ENCODE data around the gene DNALI1.
"Not testable (repeated sequence)": the region's sequence is repeated elsewhere in the genome, so short reads cannot be mapped to it uniquely, and the experiment has no call there.

DNALI1 gene

DNA sequence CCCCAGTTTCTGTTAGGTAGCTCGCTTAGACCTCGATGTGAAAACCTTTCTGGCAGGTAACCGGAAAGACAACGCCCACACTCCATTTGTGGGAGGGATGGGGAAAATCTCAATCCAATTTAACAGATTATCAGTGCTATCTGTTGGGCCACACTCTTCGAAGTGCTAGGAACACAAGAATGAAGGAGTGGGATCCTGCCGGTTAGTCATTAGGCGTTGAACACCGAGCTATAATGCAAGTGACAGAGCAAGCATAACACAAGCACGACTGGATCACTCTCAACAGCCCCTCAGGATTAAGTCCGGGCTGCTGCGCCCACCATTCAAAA is 3.2 kb upstream of the DNALI1 start:
- peak overlapping the region; percentile 81 for H3K27ac ChIP-seq

DNA sequence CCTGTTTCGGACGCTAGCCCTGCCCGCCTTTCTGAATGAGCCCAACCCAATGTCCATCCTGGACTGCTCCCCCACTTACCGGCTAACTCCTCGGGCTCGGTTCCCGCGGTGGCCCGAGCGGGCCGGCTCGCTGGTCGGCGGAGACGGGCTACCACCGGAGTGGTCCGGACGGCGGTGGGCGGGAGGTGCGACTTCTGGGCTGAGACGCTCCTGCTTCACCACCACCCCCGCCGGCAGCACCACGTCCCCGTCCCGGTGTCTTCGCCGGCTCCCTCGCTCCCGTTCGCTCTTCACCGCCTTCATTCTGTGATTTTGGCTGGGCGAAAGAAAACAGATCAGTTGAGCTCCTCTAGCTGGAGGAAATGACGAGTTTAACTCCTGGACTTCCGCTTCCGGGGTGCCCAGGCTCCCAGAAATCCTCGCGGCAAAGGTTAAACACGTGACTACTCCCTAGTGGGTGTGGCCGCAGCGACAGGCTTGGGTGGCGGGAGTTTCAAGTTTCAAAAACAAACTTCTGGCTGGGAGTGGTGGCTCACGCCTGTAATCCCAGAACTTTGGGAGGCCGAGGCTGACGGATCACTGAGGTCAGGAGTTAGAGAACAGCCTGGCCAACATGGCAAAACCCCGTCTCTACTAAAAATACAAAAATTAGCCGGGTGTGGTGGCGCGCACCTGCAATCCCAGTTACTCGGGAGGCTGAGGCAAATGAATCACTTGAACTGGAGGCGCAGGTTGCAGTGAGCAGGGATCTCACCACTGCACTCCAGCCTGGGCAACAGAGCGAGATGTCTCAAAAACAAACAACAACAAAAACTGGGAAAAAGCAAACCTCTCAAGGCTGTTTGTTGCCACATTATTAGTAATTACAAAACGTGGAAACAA is 2.6 kb upstream of the DNALI1 start, which contains the start of gene SNIP1:
Gene SNIP1, minus strand, starts transcription at position 367 of the 882 bp plus-strand sequence. Its CDS starts 64 bp downstream, at position 303.
- Histone ChIP-seq H3K4me3 (ENCODE audit: low read depth, low read length) (peak within 1 kb of the TSS; percentile 55), H3K9me3 (ENCODE audit: severe bottlenecking) (peaks cover 7% of the 10 kb centered on the region), H3K27ac (peak within 1 kb of the TSS; percentile 81), H3K27me3 (ENCODE audit: insufficient read depth, low read depth, severe bottlenecking) (no peaks in the 10 kb centered on the region), H3K36me3 (peaks cover 34% of the 10 kb centered on the region)
- TF ChIP-seq, protein P1, sequence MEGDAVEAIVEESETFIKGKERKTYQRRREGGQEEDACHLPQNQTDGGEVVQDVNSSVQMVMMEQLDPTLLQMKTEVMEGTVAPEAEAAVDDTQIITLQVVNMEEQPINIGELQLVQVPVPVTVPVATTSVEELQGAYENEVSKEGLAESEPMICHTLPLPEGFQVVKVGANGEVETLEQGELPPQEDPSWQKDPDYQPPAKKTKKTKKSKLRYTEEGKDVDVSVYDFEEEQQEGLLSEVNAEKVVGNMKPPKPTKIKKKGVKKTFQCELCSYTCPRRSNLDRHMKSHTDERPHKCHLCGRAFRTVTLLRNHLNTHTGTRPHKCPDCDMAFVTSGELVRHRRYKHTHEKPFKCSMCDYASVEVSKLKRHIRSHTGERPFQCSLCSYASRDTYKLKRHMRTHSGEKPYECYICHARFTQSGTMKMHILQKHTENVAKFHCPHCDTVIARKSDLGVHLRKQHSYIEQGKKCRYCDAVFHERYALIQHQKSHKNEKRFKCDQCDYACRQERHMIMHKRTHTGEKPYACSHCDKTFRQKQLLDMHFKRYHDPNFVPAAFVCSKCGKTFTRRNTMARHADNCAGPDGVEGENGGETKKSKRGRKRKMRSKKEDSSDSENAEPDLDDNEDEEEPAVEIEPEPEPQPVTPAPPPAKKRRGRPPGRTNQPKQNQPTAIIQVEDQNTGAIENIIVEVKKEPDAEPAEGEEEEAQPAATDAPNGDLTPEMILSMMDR (IDR thresholded peaks at IDR 0.05; ENCODE audit: low read depth, low read length), result no peak
- DNase-seq, result peak; percentile 91

More for the DNA sequence above, 3.2 kb upstream of the DNALI1 start:
- peak overlapping the region; percentile 55 for H3K4me3 ChIP-seq (ENCODE audit: low read depth, low read length)
- TF ChIP-seq, protein P1 (IDR thresholded peaks at IDR 0.05; ENCODE audit: low read depth, low read length), result no peak
- peaks cover 7% of the 10 kb centered on the region for H3K9me3 ChIP-seq (ENCODE audit: severe bottlenecking)
- H3K36me3 ChIP-seq, result peaks cover 39% of the 10 kb centered on the region
- H3K27me3 ChIP-seq (ENCODE audit: insufficient read depth, low read depth, severe bottlenecking), result no peaks in the 10 kb centered on the region
- DNase-seq, result no peak

DNA sequence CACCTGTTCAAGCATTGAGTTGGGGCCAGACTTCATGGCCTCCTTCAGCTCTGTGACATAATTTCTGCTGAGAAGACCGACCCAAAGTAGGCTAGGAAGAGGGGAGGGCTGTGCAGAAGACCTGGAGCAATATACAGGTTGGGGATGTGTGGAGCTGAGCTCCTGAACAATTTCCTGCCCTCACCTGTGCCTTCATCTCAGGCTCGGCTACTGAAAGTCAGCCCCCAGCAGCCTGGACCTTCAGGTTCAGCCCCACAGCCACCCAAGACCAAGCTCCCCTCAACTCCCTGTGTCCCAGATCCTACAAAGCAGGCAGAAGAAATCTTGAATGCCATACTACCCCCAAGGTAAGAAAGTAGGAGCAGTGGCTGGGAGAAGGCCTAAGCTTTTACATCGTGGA is 662 bp downstream of the DNALI1 start:
- H3K4me3 ChIP-seq (ENCODE audit: low read depth, low read length), result no peak overlapping the region
- TF ChIP-seq, protein P1 (IDR thresholded peaks at IDR 0.05; ENCODE audit: low read depth, low read length), result no peak
- no peak for DNase-seq
- no peaks in the 10 kb centered on the region for H3K27me3 ChIP-seq (ENCODE audit: insufficient read depth, low read depth, severe bottlenecking)
- peaks cover 7% of the 10 kb centered on the region for H3K9me3 ChIP-seq (ENCODE audit: severe bottlenecking)
- no peak overlapping the region for H3K27ac ChIP-seq
- peaks cover 18% of the 10 kb centered on the region for H3K36me3 ChIP-seq

DNA sequence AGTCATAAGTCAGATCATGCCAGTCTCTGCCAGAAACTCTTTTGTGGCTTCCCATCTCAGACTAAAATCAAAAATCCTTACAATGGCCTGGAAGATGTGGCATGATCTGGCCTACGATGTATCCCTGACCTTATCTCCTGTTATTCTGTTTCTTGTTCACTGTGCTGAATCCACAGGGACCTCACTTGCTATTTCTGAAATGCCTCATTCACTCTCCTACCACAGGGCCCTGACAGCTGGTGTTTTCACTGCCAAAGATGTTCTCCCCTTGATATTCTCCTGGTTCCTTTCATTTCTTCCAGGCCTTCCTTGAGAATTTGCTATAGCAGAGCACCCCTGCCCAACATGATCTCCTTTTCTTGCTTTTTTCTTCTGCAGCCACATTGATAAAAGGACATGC is 1.7 kb downstream of the DNALI1 start:
- H3K27ac ChIP-seq, result no peak overlapping the region
- peaks cover 21% of the 10 kb centered on the region for H3K36me3 ChIP-seq
- peaks cover 7% of the 10 kb centered on the region for H3K9me3 ChIP-seq (ENCODE audit: severe bottlenecking)
- H3K27me3 ChIP-seq (ENCODE audit: insufficient read depth, low read depth, severe bottlenecking), result no peaks in the 10 kb centered on the region
- H3K4me3 ChIP-seq (ENCODE audit: low read depth, low read length), result no peak overlapping the region
- TF ChIP-seq, protein P1 (IDR thresholded peaks at IDR 0.05; ENCODE audit: low read depth, low read length), result no peak
- DNase-seq, result no peak

DNA sequence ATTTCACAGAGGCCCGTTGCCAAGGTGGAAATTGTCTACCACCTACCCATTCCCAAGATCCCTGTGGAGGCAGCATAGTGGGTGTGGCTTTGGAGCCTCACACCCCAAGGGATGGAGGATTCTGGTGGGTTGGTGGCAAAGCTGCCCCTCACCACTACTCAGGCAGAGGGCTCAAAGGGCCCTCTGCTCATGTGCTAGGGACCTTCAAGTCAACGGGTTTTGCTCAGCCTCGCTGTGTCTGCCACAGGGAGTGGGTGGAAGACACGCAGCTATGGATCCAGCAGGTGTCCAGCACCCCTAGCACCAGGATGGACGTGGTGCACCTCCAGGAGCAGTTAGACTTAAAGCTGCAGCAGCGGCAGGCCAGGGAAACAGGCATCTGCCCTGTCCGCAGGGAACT is 2.3 kb downstream of the DNALI1 start:
- H3K9me3 ChIP-seq (ENCODE audit: severe bottlenecking), result peaks cover 7% of the 10 kb centered on the region
- H3K36me3 ChIP-seq, result peaks cover 18% of the 10 kb centered on the region
- TF ChIP-seq, protein P1 (IDR thresholded peaks at IDR 0.05; ENCODE audit: low read depth, low read length), result no peak

DNA sequence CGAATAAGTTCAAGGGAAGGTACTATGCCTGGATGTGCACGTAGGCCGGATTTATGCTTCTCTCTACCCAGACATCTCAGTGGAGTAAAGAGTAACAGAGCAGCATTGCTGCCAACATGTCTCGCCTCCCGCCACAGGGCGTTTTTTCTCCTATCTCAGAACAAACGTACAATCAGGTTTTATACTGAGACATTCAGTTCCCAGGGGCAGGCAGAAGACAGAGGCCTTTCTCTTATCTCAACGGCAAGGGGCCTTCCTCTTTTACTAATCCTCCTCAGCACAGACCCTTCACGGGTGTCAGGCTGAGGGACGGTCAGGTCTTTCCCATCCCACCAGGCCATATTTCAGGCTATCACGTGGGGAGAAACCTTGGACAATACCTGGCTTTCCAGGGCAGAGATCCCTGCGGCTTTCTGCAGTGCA is 3.2 kb downstream of the DNALI1 start:
- H3K4me3 ChIP-seq (ENCODE audit: low read depth, low read length); H3K9me3 ChIP-seq (ENCODE audit: severe bottlenecking); H3K27me3 ChIP-seq (ENCODE audit: insufficient read depth, low read depth, severe bottlenecking); DNase-seq; H3K27ac ChIP-seq: not testable (repeated sequence)
- H3K36me3 ChIP-seq, result peaks cover 22% of the 10 kb centered on the region

More for the DNA sequence above, 2.3 kb downstream of the DNALI1 start:
- no peak for DNase-seq
- Histone ChIP-seq H3K4me3 (ENCODE audit: low read depth, low read length) (no peak overlapping the region), H3K27me3 (ENCODE audit: insufficient read depth, low read depth, severe bottlenecking) (no peaks in the 10 kb centered on the region), H3K27ac (no peak overlapping the region)
